Gastrocnemius medialis (tissue), 4 donors: Measurements from ENCODE around the gene ROGDI. TPM values are rescaled to one million over a fixed set of nuclear protein-coding genes. Genes with fewer than 3 reads are reported as not detected.
A peak's percentile ranks its signal among the peaks of the same experiment; 100 is the strongest.

Experiments
- ATAC-seq, 2 donors: fragments of 150-250 bp; one replicate each; pipeline ENCODE4 v1.9.1; 2016
- DNase-seq, 2 donors: peaks; one replicate each; pipeline ENCODE4 v3.0.0-alpha.2; 2019
- H3K27ac ChIP-seq, 4 donors: fragments of 200-600 bp; sonication (generic); 1 replicate in 1 of 4; 2 replicates in 3 of 4; pipeline ENCODE4 v1.5.1; 2016 to 2018; ENCODE audit warnings: mild to moderate bottlenecking in 2 of 4, moderate library complexity in 1 of 4
- H3K27me3 ChIP-seq, 3 donors: fragments of 200-600 bp; sonication (generic) in 2 of 3; 1 replicate in 1 of 3; 2 replicates in 2 of 3; pipeline versions ENCODE4 v1.5.1 to v1.6.0; 2016 to 2019; ENCODE audit warnings: mild to moderate bottlenecking in 1 of 3, moderate library complexity in 1 of 3
- H3K36me3 ChIP-seq, 2 donors: fragments of 200-600 bp; sonication (generic) in 1 of 2; one replicate each; pipeline ENCODE4 v1.5.1; 2017 to 2018
- H3K4me1 ChIP-seq, 2 donors: fragments of 200-600 bp; sonication (generic) in 1 of 2; one replicate each; pipeline ENCODE4 v1.5.1; 2016 to 2017; ENCODE audit warnings: mild to moderate bottlenecking in 2 of 2
- H3K4me3 ChIP-seq, 4 donors: fragments of 200-600 bp; sonication (generic) in 3 of 4; 1 replicate in 1 of 4; 2 replicates in 3 of 4; pipeline ENCODE4 v1.5.1; 2016 to 2019; ENCODE audit warnings: mild to moderate bottlenecking in 2 of 4
- H3K9me3 ChIP-seq, 3 donors: fragments of 200-600 bp; sonication (generic) in 2 of 3; 1 replicate in 1 of 3; 2 replicates in 2 of 3; pipeline ENCODE4 v1.5.1; 2016 to 2019
- POLR2A ChIP-seq, 2 donors: fragments of 450-650 bp; IDR thresholded peaks; one replicate each; pipeline ENCODE4 v1.6.1; 2017; ENCODE audit warnings: antibody characterized with exemption in 2 of 2, mild to moderate bottlenecking in 2 of 2, moderate library complexity in 2 of 2
- in situ Hi-C, 4 donors: fragments of 200-750 bp; cut with MboI; loops; one replicate each; pipeline versions ENCODE4 v1.15.0 to v1.8.0; 2017; ENCODE audit warnings: low sequenced_read_pairs in 4 of 4
- intact Hi-C: fragments of 100-400 bp; cut with DNase I; formaldehyde crosslinking; loops from one replicate; pipeline ENCODE4 v1.15.1; 2023; ENCODE audit warnings: low total_unique reads
- total RNA-seq, 4 donors: library from RNA; depleted of rRNA; stranded (reverse); fragments of >200 nt; gene quantifications; one replicate each; pipeline versions ENCODE4 v1.1.0 to v1.2.3, GENCODE V29; 2016
- TF ChIP-seq, protein P1 (sequence below), 5 experiments: fragments of 450-650 bp in 3 of 5; fragments of 200-600 bp in 2 of 5; sonication (generic) in 2 of 5; IDR thresholded peaks in 4 of 5; conservative IDR thresholded peaks in 1 of 5; 1 replicate in 4 of 5; 2 replicates in 1 of 5; pipeline ENCODE4 v1.5.1; 2016 to 2019; ENCODE audit warnings: antibody characterized with exemption in 5 of 5, mild to moderate bottlenecking in 3 of 5, moderate library complexity in 3 of 5

Gene ROGDI, protein sequence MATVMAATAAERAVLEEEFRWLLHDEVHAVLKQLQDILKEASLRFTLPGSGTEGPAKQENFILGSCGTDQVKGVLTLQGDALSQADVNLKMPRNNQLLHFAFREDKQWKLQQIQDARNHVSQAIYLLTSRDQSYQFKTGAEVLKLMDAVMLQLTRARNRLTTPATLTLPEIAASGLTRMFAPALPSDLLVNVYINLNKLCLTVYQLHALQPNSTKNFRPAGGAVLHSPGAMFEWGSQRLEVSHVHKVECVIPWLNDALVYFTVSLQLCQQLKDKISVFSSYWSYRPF
- 10 to 100 TPM; 11.6 to 31.1 (median 26.0) TPM for total RNA-seq

DNA sequence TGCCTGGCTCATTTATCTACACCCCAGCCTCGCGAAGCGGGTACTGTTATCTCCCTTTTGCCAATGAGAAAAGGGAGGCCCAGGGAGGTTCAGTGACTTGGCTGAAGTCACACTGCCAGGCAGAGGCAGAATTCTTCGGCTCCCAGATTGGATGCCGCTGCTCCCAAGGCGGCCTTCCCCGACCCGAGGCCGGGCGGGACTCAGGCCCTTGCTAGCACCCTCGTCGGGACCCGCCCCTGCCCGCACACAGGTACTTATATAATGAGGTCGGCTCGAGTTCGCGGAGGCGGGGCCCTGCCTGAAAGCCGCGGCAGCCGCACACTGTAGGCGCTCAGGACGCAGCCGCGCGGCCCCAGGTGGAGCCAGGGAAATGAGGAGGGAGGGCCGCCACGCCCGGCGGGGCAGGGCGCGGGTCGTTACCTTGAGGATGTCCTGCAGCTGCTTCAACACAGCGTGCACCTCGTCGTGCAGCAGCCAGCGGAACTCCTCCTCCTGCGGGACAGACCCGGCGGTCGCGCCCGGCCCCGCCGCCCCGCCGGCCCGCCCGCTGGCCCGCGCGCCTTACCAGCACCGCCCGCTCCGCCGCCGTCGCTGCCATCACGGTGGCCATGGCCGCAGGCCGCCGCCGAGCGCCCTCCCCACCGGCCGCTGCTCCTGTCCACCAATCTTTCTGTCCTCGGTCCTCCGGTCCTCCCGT, at the start of gene ROGDI:
Gene ROGDI, minus strand, starts transcription at position 672 of the 697 bp plus-strand sequence. Its CDS starts 62 bp downstream, at position 610.
- peak within 1 kb of the TSS; percentile 64 to 97 (median 84) for H3K4me3 ChIP-seq
- DNase-seq, result peak; percentile 35 to 73
- peaks cover 0 to 32% of the 10 kb centered on the region in 2 donors for H3K36me3 ChIP-seq
- H3K9me3 ChIP-seq, result no peaks in the 10 kb centered on the region
- intact Hi-C loops (loop anchor here (1.0 to 5.0 kb wide), 3 partner anchors 33 to 68 kb away; partner anchors contain the start of genes ANKS3, DNAAF8, GLYR1 and UBN1), in situ Hi-C loops (no loop called here)
- peak; percentile 46 to 54 for ATAC-seq
- no peaks in the 10 kb centered on the region for H3K27me3 ChIP-seq
- H3K27ac ChIP-seq, result peak within 1 kb of the TSS; percentile 76 to 93 (median 86)
- H3K4me1 ChIP-seq, result peaks cover 11 to 17% of the 10 kb centered on the region in 2 donors
- TF ChIP-seq, protein P1, sequence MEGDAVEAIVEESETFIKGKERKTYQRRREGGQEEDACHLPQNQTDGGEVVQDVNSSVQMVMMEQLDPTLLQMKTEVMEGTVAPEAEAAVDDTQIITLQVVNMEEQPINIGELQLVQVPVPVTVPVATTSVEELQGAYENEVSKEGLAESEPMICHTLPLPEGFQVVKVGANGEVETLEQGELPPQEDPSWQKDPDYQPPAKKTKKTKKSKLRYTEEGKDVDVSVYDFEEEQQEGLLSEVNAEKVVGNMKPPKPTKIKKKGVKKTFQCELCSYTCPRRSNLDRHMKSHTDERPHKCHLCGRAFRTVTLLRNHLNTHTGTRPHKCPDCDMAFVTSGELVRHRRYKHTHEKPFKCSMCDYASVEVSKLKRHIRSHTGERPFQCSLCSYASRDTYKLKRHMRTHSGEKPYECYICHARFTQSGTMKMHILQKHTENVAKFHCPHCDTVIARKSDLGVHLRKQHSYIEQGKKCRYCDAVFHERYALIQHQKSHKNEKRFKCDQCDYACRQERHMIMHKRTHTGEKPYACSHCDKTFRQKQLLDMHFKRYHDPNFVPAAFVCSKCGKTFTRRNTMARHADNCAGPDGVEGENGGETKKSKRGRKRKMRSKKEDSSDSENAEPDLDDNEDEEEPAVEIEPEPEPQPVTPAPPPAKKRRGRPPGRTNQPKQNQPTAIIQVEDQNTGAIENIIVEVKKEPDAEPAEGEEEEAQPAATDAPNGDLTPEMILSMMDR (IDR thresholded peaks at IDR 0.05 in 4 of 5, conservative IDR thresholded peaks at IDR 0.05 in 1 of 5), result no peak
- peak in 1 of 2 donors; percentile 54 for TF ChIP-seq POLR2A (IDR thresholded peaks at IDR 0.05)

DNA sequence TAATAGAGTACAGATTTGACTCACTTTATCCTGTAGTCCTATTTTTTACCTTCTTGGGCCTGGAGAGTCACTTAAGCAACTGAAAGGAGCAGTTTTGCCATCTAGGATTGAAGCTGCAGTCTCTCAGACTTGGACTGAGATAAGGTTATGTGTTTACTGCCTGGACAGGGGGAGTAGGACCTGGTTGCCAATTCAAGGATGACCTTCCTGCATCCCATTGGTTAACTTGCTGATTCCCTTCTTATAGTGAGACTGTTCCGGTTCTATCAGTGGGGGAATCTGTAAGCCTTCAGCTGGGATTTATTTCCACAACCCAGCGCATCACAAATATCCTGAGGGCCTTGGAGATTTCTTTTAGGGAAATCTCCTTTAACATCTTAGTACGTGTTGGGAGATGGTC, 47.8 kb upstream of the ROGDI start:
- Histone ChIP-seq H3K9me3 (no peaks in the 10 kb centered on the region), H3K27me3 (no peaks in the 10 kb centered on the region), H3K27ac (peak overlapping the region in 3 of 4 donors; percentile 1 to 6 (median 1)), H3K4me1 (peaks cover 51 to 57% of the 10 kb centered on the region in 2 donors), H3K4me3 (no peak overlapping the region), H3K36me3 (peaks cover 0 to 25% of the 10 kb centered on the region in 2 donors)
- in situ Hi-C loops, result no loop called here
- DNase-seq (no peak), ATAC-seq (no peak)
- TF ChIP-seq, protein P1 (IDR thresholded peaks at IDR 0.05 in 4 of 5, conservative IDR thresholded peaks at IDR 0.05 in 1 of 5), result no peak
- no peak for TF ChIP-seq POLR2A (IDR thresholded peaks at IDR 0.05)
- intact Hi-C loops, result no loop called here

DNA sequence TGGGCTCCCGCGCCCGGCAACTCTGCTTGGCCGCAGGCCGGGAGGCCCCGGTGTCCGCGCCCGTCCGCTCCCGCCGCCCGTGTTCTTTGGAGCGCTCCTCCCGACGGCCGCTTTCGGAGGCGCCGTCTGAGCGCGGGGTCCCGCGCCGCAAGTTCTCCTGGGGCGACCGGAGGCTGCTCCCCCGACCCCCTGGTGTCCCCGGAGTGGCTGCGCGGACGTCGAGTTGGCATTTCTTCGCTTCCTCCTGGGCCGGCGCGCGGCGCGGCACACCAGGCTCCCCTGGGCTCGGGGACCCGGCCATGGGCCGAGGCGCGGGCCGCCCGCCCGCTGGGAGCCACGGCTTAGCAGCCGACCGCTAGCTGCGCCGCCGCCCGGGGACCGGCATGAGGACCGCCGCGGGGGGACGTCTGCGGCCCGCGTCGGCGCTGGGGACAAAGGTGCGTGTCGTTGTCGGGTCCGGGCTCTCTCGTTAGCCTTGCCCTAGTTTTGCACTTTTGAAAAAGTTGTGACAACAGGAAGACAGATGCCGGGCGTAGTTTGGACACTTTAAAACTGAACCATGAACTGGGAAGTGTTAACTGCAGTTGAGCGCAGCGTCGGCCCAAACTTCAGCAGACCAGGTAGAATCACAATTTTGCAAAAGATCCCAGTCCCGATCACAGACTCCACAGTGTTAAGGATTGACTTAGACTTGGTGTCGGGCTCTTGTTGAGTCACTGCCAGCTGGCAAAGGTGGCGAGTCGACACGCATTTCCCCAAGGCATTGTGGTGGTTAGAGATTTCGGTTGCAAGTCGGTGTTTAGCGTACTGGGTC, 45.5 kb upstream of the ROGDI start:
- Histone ChIP-seq H3K4me1 (peaks cover 59% of the 10 kb centered on the region in 2 donors), H3K27ac (peak overlapping the region; percentile 96 to 99 (median 99)), H3K4me3 (peak overlapping the region; percentile 70 to 98 (median 86)), H3K36me3 (peaks cover 0 to 28% of the 10 kb centered on the region in 2 donors), H3K27me3 (no peaks in the 10 kb centered on the region), H3K9me3 (no peaks in the 10 kb centered on the region)
- TF ChIP-seq POLR2A (IDR thresholded peaks at IDR 0.05), result no peak
- TF ChIP-seq, protein P1 (IDR thresholded peaks at IDR 0.05 in 4 of 5, conservative IDR thresholded peaks at IDR 0.05 in 1 of 5), result peak in 1 of 5 experiments; percentile 3
- intact Hi-C loops (loop anchor here (2.0 to 10.0 kb wide), 5 partner anchors 46 to 247 kb away; partner anchors contain the start of genes EEF2KMT, PPL and ROGDI), in situ Hi-C loops (loop anchor here in 1 of 4 donors (10.0 kb wide), 1 partner anchor 107 kb away; the partner anchor contains the start of gene SEC14L5)
- DNase-seq (peak; percentile 44 to 74), ATAC-seq (peak; percentile 34 to 39)
